ENCODE measurements around the gene CNOT8.
"Not testable (repeated sequence)": the region's sequence is repeated elsewhere in the genome, so short reads cannot be mapped to it uniquely, and the experiment has no call there.

Gene CNOT8

DNA sequence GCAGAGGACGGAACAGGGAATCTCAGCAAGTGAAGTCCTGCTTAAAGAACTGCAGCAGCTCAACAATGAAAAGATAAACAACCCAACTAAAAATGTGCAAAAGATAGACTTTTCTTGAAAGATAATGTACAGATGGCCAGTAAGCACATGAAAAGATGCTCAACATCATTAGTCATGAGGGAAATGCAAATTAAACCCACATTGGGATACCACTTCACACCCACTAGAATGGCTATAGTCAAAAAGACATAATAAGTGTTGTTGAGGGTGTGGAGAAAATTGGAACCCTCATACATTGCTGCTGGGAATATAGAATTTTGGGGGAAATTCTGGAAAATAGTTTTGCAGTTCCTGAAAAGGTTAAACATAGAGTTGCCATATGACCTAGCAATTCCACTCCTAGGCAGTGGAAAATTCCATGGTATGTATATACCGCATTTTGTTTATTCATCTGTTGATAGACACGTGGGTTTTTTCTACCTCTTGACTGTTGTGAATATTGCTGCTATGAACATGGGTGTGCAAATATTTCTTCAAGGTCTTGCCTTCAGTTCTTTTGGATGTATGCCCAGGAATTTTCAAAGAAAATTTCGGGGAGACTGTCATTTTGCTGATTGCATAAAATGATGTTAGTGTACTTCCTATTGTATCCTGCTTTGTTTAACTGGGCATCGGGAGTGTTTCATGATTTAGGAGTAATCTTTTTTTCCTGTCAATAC is 7.2 kb downstream of the CNOT8 start:
- DNase-seq (ENCODE audit: low read depth in 3 of 3) = no peak

DNA sequence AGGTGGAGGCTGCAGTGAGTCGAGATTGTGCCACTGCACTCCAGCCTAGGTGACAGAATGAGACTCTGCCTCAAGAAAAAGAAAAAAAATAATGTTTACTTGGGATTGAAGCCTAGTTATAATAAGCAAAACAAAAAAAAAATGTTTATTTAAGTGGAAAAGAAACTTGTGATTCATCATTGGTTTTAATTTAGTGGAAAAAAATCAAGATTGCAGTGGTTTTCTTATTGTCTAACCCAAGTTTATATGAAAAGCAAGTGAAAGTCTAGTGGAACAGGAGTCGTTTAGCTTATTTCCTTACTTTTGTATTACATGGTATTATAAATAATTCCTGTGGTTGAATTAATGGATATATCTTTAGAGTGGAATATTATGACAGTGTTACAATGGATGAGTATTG is 8.4 kb downstream of the CNOT8 start:
- no peak for DNase-seq (ENCODE audit: low read depth in 3 of 3)

DNA sequence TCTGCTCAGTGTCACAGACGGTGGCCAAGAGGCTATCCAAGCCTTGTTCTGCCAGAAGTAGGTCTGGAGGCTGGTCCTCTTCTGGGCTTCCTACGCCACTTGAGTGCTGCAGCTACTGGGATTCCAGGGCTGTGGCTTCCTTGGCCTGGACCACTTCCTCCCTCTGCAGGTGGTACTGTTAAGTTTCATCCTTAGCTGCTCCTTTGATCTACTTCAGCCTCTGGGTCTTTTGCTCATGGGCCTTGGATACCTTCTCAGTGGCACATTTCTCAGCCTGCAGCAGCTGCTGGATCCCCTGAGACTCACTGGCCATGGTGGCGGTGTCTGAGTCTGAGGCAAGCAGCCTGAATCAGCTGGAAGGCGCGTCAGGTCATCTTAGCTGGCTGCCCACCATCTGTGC is 10.3 kb downstream of the CNOT8 start:
- DNase-seq (ENCODE audit: low read depth in 3 of 3) = no peak

DNA sequence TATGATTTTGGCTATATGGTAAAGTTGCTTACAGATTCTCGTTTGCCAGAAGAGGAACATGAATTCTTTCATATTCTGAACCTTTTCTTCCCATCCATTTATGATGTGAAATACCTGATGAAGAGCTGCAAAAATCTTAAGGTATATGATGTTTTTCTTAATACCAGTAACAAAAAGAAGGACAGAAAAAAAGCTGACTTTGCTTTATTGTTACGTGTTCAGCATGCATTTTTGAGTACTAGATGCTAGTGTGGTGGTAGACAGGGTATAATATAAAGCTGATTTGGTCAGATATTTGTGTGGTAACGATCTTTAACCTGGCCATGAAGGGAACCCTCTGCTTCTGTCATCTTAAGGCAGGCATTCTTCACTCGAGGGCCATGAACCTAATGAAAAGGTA is 13.3 kb downstream of the CNOT8 start:
- no peak for DNase-seq (ENCODE audit: low read depth in 3 of 3)

DNA sequence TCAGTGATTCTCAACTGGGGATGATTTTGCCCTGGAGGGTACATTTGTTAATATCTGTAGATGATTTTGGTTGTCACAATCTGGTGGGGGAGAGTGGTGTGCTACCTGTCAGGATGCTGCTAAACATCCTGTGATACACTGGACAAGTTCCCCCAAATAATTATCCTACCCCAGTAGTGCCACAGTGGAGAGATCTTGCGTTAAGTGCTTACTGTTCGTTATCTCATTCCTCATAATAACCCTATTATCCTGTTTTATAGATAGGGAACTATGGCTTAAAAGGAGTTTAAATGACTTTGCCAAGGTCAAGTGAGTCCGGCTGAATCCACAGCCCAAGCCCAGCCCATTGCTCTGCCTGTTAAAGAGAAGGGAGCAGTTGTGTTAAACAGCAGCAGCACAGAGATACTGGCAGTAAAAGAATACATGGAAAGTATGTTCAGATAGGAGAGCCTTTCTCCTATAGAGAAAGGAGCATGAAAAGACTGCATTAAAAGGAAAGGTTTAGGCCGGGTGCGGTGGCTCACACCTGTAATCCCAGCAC is 15.4 kb downstream of the CNOT8 start:
- DNase-seq (ENCODE audit: low read depth in 3 of 3) = no peak

DNA sequence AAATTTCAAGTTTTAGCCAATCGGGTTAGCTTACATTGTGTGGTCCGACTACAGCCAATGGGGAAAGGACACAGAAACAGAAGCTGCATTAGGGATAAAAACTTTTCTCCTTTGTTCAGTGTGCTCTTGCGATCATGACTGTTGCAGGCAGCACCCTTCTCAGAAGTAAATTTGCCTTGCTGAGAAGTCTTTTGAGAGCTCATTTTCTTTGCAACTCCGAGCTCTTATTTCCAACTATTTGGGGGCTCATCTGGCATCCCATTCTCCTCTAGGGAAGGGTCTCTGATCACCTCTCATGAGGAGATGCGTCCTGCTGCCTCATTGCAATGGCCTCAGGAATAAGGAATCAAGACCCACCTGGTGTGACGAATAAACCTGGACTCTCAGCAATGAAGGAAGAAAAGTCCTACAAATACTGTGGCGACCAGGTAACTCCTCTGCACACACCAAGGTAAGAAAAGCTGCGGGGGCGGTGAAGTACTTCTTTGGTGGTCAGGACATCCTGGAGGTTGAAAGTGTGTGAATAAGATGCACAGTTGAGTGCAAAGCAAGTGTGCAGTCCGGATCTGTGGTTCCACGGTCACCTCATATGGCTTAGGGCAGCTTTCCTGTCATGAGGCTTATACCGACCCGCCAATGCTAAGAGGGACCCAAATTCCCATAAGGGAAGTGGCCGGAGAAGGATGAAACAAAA is 20.4 kb downstream of the CNOT8 start:
- DNase-seq (ENCODE audit: low read depth in 3 of 3) = no peak

DNA sequence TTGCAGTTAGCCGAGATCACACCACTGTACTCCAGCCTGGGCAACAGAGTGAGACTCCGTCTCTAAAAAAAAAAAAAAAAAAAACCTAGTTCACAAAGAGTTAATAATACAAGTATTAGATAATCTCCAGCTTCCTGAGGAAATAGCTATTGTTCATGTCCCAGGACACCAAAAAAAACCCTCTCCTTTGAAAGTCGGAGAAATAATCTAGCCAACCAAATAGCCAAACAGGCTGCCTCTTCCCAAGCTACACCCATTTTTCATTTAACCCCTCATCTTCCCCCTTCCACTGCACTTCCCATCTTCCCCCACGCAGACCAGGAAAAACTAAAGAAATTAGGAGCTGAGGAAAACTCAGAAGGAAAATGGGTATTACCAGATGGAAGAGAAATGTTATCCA is 23.6 kb downstream of the CNOT8 start:
- DNase-seq (ENCODE audit: low read depth in 3 of 3) = no peak

DNA sequence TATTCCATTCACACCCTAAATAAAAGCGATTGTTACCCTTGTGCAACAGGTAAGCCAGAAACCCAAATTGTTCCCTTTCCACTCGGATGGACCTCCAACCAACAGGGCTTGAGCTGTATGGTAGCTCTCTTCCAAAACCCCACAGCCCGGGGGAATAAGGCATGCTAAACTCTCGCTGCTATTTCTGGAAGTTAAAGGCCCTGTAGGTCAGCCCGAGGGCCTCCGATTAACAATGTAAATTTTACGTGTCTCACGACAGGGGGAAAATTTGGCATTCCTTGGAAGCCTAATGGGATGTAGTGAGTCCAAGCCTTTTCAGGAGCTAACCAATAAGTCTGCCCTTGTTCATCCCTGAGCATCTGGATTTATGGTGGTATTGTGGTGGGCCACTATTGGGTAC is 26.0 kb downstream of the CNOT8 start:
- no peak for DNase-seq (ENCODE audit: low read depth in 3 of 3)

DNA sequence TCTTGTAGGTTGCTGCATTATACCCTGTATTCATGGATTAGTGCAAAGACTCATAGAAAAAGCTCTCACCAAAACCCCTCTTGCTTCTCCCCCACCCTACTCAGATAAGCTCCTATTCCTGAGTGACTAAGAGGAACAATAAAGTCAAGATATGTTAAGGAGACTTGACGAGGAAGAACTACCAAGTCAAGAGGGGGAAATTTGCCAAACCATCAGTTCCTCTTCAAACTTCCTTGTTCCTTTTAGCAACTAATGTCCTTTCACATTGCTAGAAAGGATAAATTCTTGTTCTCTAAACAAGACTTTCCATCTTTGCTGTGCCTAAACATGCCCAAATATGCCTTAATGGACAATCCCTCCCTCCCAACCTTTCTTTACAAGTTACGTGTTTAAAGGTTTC is 27.0 kb downstream of the CNOT8 start:
- no peak for DNase-seq (ENCODE audit: low read depth in 3 of 3)

DNA sequence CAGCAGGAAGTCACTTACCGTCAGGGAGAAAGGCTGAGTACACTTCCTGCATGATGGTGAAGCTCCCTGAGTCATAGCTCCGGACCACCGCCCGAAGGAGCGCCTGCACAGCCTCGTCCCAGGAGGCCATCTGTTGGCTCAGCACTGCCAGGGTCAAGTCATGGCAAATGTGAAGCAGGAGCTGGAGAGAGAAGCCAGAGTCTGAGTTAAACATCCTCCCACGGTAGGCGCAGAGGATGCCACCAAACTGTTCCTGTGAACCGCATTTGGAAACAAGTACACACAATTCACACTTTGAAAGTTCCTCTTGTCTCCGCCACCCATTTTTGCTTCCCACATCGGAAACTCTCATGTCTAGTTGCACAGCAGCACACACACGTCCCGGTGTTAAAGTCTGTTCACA is 33.9 kb downstream of the CNOT8 start:
- DNase-seq (ENCODE audit: low read depth in 3 of 3) = no peak

DNA sequence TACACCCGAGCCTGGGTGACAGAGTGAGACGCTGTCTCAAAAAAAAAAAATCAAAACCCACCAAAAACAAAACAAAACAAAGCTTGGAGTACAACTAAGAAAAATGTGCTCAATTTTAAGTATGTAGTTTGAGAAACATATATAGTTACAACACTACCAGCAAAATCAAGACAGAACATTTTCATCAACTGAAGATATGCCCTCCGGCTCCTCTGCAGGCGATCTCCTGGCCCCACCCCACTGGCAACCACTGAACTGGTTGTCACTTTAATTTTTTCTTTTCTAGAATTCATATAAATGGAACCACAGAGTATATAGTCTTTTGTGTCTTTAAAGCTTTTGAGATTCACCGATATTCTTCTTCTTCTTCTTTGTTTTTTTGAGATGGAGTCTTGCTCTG is 35.0 kb downstream of the CNOT8 start:
- no peak for DNase-seq (ENCODE audit: low read depth in 3 of 3)

DNA sequence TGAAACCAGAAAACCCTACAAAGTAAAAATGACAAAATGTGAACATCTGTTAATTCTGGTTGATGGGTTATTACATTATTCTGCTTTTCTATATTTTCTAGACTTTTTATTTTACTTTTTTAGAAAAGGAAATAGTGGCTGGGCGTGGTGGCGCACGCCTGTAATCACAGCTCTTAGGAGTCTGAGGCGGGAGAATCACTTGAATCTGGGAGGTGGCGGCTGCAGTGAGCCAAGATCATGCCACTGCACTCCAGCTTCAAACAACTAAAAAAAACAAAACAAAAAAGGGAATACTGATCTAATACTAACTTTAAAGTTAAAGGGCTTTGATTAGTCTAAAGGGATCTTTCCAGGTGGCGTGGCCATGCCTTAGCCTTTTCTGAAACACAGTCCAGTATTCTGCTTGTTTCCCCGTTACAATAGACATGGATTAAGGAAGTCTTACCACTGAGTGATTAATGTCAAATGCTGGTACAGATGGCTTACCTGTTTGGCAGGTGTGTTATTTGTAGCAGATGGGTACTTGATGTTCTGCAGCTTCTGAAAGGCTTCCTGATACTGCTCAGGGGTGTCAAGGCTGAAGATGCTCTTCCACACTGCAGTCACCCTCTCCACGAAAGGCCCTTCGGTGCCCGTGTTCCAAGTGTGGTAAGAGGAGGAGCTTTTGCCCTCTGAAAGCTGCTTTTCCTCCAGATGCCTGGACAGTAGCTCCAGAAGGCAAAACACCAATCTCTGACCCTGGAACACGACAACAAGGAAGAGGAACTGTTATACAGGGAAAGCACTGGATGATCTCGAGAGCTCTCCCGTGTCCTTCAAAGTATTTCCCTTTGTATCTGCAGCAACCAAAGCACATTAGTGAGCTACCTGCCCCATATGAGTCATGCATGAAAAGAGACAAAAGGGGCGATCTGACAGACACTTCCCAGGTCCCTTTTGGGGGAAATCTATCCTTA is 37.5 kb downstream of the CNOT8 start:
- DNase-seq (ENCODE audit: low read depth in 3 of 3) = no peak

DNA sequence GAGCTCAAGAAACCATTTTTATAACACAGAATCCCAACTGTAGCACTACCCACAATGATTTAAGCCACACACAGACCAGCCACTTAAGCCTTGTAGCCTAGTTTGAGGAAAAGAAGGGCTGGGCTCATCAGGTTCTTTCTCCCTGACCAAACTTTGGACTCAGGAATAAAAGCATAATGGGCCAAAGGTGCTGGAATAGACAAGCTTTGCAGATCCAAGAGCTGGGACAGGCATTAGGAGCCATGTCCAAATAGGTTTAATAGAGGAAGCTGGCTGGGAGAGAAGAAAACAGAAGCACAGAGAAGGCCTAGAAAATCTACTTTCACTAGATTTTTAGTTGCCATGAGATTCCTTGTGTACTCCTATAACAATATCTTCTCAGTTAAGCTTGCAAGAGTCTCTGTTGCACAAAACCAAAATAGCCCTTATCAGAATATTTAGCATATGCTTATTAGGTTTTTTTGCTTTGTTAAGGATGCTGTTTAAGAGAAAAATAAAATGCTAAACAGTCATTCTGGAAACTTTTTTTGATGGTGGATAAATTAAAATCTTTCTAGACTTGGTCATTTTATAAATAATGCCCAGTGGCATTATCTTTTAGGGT is 38.2 kb downstream of the CNOT8 start:
- DNase-seq (ENCODE audit: low read depth in 3 of 3) = no peak

DNA sequence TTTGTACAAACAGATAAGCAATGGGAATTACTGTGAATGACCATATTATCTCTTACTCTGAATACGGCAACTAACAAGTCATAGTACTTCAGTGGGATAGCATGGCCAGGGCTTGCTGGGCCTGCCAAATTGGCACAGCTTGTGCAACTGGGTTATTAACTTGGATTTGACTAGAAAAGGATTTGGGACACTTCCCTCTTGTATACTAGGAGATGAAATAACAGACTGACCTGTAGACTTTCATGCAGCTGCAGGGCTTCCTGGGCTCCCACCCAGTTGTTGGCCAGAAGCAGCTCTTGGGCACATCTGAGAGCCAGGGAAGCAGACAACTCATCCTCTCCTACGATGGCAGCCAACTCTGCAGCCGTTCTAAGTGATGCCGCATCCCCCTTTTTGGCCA is 39.8 kb downstream of the CNOT8 start:
- DNase-seq (ENCODE audit: low read depth in 3 of 3) = no peak

DNA sequence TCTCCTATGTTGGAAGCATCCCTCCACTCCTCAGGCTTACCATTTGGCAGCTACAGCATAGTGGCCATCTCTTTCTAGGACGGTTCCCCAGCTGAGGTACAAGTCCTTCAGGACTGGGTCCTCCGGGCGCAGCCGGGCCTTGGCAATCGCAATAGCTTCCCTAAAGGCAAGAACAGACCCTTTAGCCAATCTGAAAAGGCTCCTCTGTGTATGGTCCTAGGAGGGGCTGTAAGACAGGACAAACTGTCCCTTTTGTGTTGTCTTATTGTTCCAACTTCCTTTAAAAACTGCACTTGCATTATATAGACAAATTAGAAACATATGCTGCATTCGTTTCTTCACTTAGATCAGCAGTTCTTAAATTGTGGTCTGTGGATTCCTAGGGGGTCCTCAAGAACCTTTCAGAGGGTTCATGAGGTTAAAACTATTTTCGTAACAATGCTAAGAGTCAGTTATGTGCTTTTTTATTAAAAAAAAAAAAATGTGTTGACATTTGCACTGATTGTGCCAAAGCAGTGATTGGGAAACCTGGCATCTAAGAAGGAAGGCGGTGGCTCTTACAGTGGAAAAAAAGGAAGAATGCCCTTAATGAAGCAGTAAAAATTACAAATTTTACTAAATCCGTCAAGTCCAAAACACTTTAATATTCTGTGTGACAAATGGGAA is 40.9 kb downstream of the CNOT8 start:
- DNase-seq (ENCODE audit: low read depth in 3 of 3) = no peak

DNA sequence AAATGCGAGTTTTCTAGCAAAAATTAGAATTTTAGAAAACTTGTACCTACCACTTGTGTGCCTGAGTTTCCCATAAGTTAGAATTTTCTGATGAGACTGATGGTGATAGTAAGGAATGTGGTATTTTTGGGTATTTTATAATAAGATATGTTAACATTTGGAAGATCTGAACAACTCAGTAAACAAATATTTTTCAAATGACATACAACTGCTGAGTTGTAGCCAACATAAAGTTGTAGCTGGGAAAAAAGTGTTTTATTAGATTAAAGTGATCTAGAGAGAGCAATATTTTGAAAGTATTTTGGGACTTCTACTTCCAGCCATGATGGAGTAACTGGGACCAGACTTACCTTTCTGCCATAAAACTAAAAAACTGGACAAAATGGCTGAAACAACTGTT is 41.6 kb downstream of the CNOT8 start:
- DNase-seq (ENCODE audit: low read depth in 3 of 3) = no peak

DNA sequence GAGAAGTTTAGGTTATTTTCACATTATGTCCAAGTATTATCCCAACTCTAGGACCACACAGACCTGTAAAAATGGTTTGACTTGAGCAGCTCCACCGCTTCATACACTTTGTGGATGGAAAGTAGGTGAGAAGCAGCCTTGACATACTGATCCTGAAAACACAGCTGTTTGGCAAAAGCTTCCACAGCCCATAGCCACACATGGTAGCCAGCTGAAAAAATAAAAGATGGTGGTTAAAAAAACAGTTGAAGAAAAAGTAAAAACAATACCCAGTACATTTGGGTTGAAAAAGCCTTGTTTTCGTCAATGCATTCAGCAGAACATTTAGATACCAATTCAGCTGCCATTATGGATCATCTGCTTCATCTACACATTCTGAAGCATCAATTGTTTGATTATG is 42.8 kb downstream of the CNOT8 start:
- no peak for DNase-seq (ENCODE audit: low read depth in 3 of 3)

DNA sequence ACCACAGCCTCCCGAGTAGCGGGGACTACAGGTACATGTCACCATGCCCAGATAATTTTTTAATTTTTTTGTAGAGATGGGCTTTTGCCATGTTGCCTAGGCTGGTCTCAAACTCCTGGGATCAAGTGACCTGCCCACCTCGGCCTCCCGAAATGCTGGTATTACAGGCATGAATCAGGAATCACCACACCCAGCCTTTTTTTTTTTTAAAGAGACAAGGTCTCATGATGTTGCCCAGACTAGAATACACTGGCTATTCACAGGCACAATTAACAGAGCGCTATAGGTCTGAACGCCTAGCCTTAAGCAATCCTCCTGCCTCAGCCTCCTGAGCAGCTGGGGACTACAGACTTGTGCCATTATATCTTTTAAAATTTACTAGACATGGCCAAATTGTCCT is 43.5 kb downstream of the CNOT8 start:
- DNase-seq (ENCODE audit: low read depth in 3 of 3) = no peak

DNA sequence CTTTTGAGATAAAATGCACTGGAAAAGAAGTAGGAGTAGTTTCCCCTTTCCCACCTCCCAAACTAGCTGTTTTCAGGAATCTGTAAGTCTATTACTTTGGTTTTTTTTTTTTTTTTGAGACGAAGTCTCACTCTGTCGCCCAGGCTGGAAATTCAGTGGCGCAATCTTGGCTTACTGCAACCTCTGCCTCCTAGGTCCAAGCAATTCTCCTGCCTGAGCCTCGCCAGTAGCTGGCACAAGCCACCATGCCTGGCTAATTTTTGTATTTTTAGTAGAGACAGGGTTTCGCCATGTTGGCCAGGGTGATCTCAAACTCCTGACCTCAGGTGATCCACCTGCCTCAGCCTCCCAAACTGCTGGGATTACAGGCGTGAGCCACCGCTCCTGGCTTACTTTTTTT is 47.2 kb downstream of the CNOT8 start:
- DNase-seq (ENCODE audit: low read depth in 3 of 3) = not testable (repeated sequence)

DNA sequence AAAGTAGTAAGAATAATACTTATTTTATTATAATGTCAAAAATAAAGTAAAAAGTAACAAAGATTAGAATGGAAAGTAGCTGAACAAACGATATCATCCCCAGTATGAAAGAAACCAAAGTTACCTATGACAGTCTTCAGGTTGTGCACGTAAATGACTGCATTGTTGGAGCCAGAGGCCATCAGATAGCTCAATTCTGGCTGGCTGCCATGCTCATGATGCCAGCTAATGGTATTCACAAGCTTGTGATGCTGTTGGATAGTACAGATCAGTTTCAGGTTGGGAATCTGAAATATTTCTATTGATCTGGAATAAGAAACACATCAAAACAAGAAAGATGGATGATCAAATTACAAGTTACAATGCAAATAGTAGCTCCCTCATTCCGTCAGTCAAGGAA is 58.4 kb downstream of the CNOT8 start:
- no peak for DNase-seq (ENCODE audit: low read depth in 3 of 3)

DNA sequence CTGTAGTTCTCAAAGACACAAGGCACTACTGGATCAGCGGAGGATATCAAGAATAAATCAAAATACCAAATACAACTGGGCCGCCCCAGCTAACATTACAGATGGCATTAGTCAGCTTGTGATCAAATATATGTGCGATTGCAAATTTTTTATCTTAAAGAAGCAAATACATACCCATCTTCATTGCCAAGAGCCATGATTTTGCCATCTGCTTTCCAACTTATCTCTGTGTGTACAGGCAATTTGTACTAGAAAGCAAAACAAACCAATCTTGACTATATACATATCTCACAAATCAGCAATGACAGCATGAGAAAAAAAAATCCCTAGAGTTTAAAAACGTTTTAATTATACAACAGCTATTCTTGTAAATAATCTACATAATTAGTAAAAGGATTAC is 59.3 kb downstream of the CNOT8 start:
- no peak for DNase-seq (ENCODE audit: low read depth in 3 of 3)
